ENCODE measurements around the gene FARS2. TPM values are rescaled to one million over a fixed set of nuclear protein-coding genes. Genes with fewer than 3 reads are reported as not detected.

FARS2 gene
- total and polyA plus RNA-seq, 9 of the 15 experiments (the other 6 are each of a cell fraction or from before 2014, with no cell fraction given) = 16.5 to 62.2 (median 27.0) TPM

- TF ChIP-seq IRF1 (CRISPR knock-in tag; IDR thresholded peaks at IDR 0.05; ENCODE audit: borderline replicate concordance) (no peak), BRF2 (IDR thresholded peaks at IDR 0.05; ENCODE audit: borderline replicate concordance, insufficient read depth, insufficient read length) (no peak), ZNF165 (CRISPR knock-in tag; IDR thresholded peaks at IDR 0.05; ENCODE audit: borderline replicate concordance) (no peak), EZH2 (IDR thresholded peaks at IDR 0.05; ENCODE audit: borderline replicate concordance, low read depth, low read length) (no peak), ZBTB43 (CRISPR knock-in tag; IDR thresholded peaks at IDR 0.05) (no peak), MTA2 (IDR thresholded peaks at IDR 0.05; ENCODE audit: low read depth) (peak; percentile 54), CHD4 (IDR thresholded peaks at IDR 0.05; ENCODE audit: insufficient read depth, insufficient replicate concordance, low read depth, low read length, poor library complexity, severe bottlenecking) (no peak), YBX1 (IDR thresholded peaks at IDR 0.05) (no peak), SRF (CRISPR knock-in tag; IDR thresholded peaks at IDR 0.05) (no peak), SFPQ (IDR thresholded peaks at IDR 0.05; ENCODE audit: low read depth, low read length) (no peak), SAFB (IDR thresholded peaks at IDR 0.05; ENCODE audit: borderline replicate concordance, low read depth, low read length) (no peak), TCF7L2 (IDR thresholded peaks at IDR 0.05; ENCODE audit: low read depth, low read length) (no peak), ZNF780A (CRISPR knock-in tag; IDR thresholded peaks at IDR 0.05) (no peak), FOXO4 (CRISPR knock-in tag; IDR thresholded peaks at IDR 0.05) (no peak), LEF1 (IDR thresholded peaks at IDR 0.05) (no peak), HES1 (IDR thresholded peaks at IDR 0.05; ENCODE audit: low read depth) (no peak), RAD51 (IDR thresholded peaks at IDR 0.05; ENCODE audit: borderline replicate concordance, low read depth) (no peak), ZNF12 (CRISPR knock-in tag; IDR thresholded peaks at IDR 0.05) (no peak), SNIP1 (IDR thresholded peaks at IDR 0.05; ENCODE audit: low read depth) (no peak), NCOA2 (IDR thresholded peaks at IDR 0.05; ENCODE audit: partially characterized antibody in 2 of 2) (no peak)
Observed at GRCh38 chr6:5592886-5593519, 331.7 kb downstream of the FARS2 start (continued).
